PC-3 (cell line): ENCODE data around the gene SAMD11. TPM values are rescaled to one million over a fixed set of nuclear protein-coding genes. Genes with fewer than 3 reads are reported as not detected.

Experiments
- ATAC-seq: fragments of 200-7000 bp; cut with Tn5 transposase; 2 replicates; pipeline ENCODE4 v1.9.1; 2020; ENCODE audit warnings: mild to moderate bottlenecking, moderate library complexity
- BruUV-seq: library from RNA; stranded (reverse); fragments of 400-500 nt; replicated peaks from 2 replicates; lab custom pipeline; 2021; lab: Mats Ljungman, UMichigan
- CTCF ChIA-PET: fragments of 300-600 bp; sonication (Branson Sonifier 250); formaldehyde crosslinking; loops from one replicate; lab custom pipeline; 2022; ENCODE audit warnings: antibody characterized with exemption; lab: Charles Lee
- POLR2A ChIA-PET: fragments of 300-600 bp; sonication (Branson Sonifier 250); formaldehyde crosslinking; loops from one replicate; lab custom pipeline; 2022; ENCODE audit warnings: antibody characterized with exemption; ENCODE audit not compliant: unreplicated experiment; lab: Charles Lee
- DNase-seq: peaks from one replicate; pipeline ENCODE4 v3.0.0-alpha.2; 2015
- H2AFZ ChIP-seq: fragments of 300-600 bp; sonication (generic); 2 replicates; pipeline ENCODE4 v1.6.0; 2016; ENCODE audit warnings: antibody characterized with exemption, low read length
- H3F3A ChIP-seq: fragments of 300-600 bp; sonication (generic); one replicate; pipeline ENCODE4 v1.6.0; 2017; ENCODE audit warnings: antibody characterized with exemption, low read length, control low read depth, mild to moderate bottlenecking; ENCODE audit not compliant: unreplicated experiment
- H3K27ac ChIP-seq: fragments of 300-600 bp; sonication (generic); 2 replicates; pipeline ENCODE4 v1.5.1; 2016; ENCODE audit warnings: mild to moderate bottlenecking, low read length
- H3K27me3 ChIP-seq: fragments of 300-600 bp; sonication (generic); 2 replicates; pipeline ENCODE4 v1.6.1; 2016; ENCODE audit warnings: low read length, mixed read lengths
- H3K36me3 ChIP-seq: fragments of 300-600 bp; sonication (generic); 2 replicates; pipeline ENCODE4 v1.6.1; 2016; ENCODE audit warnings: low read depth, mixed run types, low read length, mixed read lengths
- H3K4me1 ChIP-seq: fragments of 300-600 bp; sonication (generic); 2 replicates; pipeline ENCODE4 v1.5.1; 2016; ENCODE audit warnings: low read length; ENCODE audit not compliant: insufficient read depth
- H3K4me2 ChIP-seq: fragments of 300-600 bp; sonication (generic); 2 replicates; pipeline ENCODE4 v1.6.0; 2016; ENCODE audit warnings: low read length
- H3K4me3 ChIP-seq: fragments of 300-600 bp; sonication (generic); 2 replicates; pipeline ENCODE4 v1.5.1; 2016; ENCODE audit warnings: mild to moderate bottlenecking, low read length, mixed read lengths
- H3K79me2 ChIP-seq: fragments of 300-600 bp; sonication (generic); 2 replicates; pipeline ENCODE4 v1.6.1; 2017; ENCODE audit warnings: low read length, mixed read lengths
- H3K9ac ChIP-seq: fragments of 300-600 bp; sonication (generic); 2 replicates; pipeline ENCODE4 v1.6.0; 2016; ENCODE audit warnings: mild to moderate bottlenecking, low read length
- H3K9me2 ChIP-seq: fragments of 300-600 bp; sonication (generic); replicated peaks from 2 replicates; pipeline ENCODE4 v1.6.1; 2016; ENCODE audit warnings: mixed run types, low read length, mixed read lengths
- H3K9me3 ChIP-seq: fragments of 300-600 bp; sonication (generic); 2 replicates; pipeline ENCODE4 v1.6.1; 2016; ENCODE audit warnings: low read length, mixed read lengths
- H4K20me1 ChIP-seq: fragments of 300-600 bp; sonication (generic); 2 replicates; pipeline ENCODE4 v1.6.1; 2016; ENCODE audit warnings: low read length, mixed read lengths
- CTCF ChIP-seq: fragments of 300-600 bp; sonication (generic); conservative IDR thresholded peaks from 2 replicates; pipeline ENCODE4 v1.5.1; 2017; ENCODE audit warnings: antibody characterized with exemption, low read depth, mild to moderate bottlenecking, low read length
- EZH2 ChIP-seq: fragments of 300-600 bp; sonication (generic); IDR thresholded peaks from one replicate; pipeline ENCODE4 v1.6.1; 2017; ENCODE audit warnings: antibody characterized with exemption, mild to moderate bottlenecking, low read length; ENCODE audit not compliant: unreplicated experiment
- EZH2phosphoT487 ChIP-seq: fragments of 300-600 bp; sonication (generic); IDR thresholded peaks from 2 replicates; pipeline ENCODE4 v1.6.1; 2018; ENCODE audit warnings: mild to moderate bottlenecking, antibody characterized with exemption, low read length, borderline replicate concordance
- intact Hi-C: fragments of 100-400 bp; cut with micrococcal nuclease; formaldehyde crosslinking; loops from 2 replicates; pipeline ENCODE4 v1.9.0; 2023
- total RNA-seq: library from RNA; depleted of rRNA; stranded (reverse); fragments of >200 nt; gene quantifications from 2 replicates; pipeline ENCODE4 v1.2.3, GENCODE V29; 2014

SAMD11 gene
- total RNA-seq, 1 experiment from 2014 or later = 5.8 TPM

GRCh38 chr1:969260-969855, 45.6 kb downstream of the SAMD11 start:
- intact Hi-C loops = no loop called here
- ATAC-seq = no peak
- ChIA-PET CTCF (no interaction called here), POLR2A (interaction anchor here (0.6 kb wide), 1 partner anchor 11 kb away, joined by 5 read pairs; no protein-coding TSS in a partner anchor)
- Histone ChIP-seq H3K9me3 (no peaks in the 10 kb centered on the region), H3K36me3 (no peaks in the 10 kb centered on the region), H3F3A (no peaks in the 10 kb centered on the region), H3K9ac (no peak overlapping the region), H3K4me3 (no peak overlapping the region), H3K27ac (no peak overlapping the region), H3K9me2 (no peaks in the 10 kb centered on the region), H4K20me1 (no peaks in the 10 kb centered on the region), H3K4me2 (no peak overlapping the region), H3K4me1 (peaks cover 25% of the 10 kb centered on the region), H3K27me3 (no peaks in the 10 kb centered on the region), H3K79me2 (peaks cover 15% of the 10 kb centered on the region), H2AFZ (no peak overlapping the region)
- TF ChIP-seq CTCF = no peak
- no peak for TF ChIP-seq EZH2phosphoT487
- no peak for TF ChIP-seq EZH2
- no peak for DNase-seq
- BruUV-seq = no TSS peak

DNA sequence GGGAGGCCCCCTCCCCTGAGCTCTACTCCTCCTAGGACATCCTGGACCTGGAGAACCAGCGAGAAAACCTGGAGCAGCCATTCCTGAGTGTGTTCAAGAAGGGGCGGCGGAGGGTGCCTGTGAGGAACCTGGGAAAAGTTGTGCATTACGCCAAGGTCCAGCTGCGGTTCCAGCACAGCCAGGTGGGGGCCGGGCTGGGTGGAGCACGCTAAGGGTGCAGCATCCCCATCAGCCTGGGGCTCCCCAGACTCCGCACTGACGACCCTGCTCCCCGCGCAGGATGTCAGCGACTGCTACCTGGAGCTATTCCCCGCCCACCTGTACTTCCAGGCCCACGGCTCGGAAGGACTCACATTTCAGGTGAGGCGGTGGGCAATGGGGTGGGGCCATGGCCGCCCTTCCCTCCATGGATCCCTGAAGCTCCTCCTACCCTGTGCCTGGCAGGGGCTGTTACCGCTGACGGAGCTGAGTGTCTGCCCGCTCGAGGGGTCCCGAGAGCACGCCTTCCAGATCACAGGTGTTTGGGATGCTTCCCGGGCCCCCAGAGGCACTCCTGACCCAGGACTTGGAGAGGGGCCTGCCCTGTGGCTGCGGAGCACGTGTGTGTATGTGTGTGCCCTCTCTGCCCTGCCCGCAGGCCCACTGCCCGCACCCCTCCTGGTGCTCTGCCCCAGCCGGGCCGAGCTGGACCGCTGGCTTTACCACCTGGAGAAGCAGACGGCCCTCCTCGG, 46.7 kb downstream of the SAMD11 start:
- TF ChIP-seq EZH2 = no peak
- no peak for TF ChIP-seq CTCF
- TF ChIP-seq EZH2phosphoT487 = no peak
- H3K27me3 ChIP-seq = no peaks in the 10 kb centered on the region
- peaks cover 26% of the 10 kb centered on the region for H3K4me1 ChIP-seq
- no peak overlapping the region for H3K4me3 ChIP-seq
- no peaks in the 10 kb centered on the region for H3K9me2 ChIP-seq
- ChIA-PET CTCF (no interaction called here), POLR2A (no interaction called here)
- no peaks in the 10 kb centered on the region for H3K9me3 ChIP-seq
- ATAC-seq (no peak), DNase-seq (no peak)
- H3K36me3 ChIP-seq = no peaks in the 10 kb centered on the region
- H3K27ac ChIP-seq = no peak overlapping the region
- no peak overlapping the region for H2AFZ ChIP-seq
- no peaks in the 10 kb centered on the region for H4K20me1 ChIP-seq
- peaks cover 15% of the 10 kb centered on the region for H3K79me2 ChIP-seq
- no peaks in the 10 kb centered on the region for H3F3A ChIP-seq
- BruUV-seq = no TSS peak
- H3K4me2 ChIP-seq = no peak overlapping the region
- H3K9ac ChIP-seq = no peak overlapping the region
- intact Hi-C loops = no loop called here
